GM12872 (cell line): Measurements from ENCODE around the gene FTCD.

ENCODE experiments used
- TF ChIP-seq, protein P1 (sequence below): IDR thresholded peaks from 3 replicates; pipeline ENCODE4 v1.5.1; 2011; ENCODE audit warnings: low read depth, mild to moderate bottlenecking, low read length, moderate library complexity; ENCODE audit not compliant: insufficient read depth

The FTCD gene

DNA sequence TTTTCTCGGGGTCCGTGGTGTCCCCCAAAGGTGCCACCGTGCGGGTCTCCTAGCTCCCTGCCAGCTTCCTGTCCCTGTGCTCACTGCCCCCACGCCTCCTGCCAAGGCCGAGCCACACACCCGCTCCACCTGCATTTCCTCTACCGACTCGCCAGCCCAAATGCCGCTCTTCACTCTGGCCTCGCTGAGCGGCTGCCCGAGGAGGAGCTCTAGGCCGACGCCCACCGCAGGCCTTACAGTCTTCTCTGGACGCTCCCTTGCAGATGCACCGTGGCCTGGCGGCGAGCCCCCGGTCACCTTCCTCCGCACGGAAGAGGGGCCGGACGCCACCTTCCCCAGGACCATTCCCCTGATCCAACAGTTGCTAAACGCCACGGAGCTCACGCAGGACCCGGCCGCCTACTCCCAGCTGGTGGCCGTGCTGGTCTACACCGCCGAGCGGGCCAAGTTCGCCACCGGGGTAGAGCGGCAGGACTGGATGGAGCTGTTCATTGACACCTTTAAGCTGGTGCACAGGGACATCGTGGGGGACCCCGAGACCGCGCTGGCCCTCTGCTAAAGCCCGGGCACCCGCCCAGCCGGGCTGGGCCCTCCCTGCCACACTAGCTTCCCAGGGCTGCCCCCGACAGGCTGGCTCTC is 26.3 kb downstream of the FTCD start:
- TF ChIP-seq, protein P1, sequence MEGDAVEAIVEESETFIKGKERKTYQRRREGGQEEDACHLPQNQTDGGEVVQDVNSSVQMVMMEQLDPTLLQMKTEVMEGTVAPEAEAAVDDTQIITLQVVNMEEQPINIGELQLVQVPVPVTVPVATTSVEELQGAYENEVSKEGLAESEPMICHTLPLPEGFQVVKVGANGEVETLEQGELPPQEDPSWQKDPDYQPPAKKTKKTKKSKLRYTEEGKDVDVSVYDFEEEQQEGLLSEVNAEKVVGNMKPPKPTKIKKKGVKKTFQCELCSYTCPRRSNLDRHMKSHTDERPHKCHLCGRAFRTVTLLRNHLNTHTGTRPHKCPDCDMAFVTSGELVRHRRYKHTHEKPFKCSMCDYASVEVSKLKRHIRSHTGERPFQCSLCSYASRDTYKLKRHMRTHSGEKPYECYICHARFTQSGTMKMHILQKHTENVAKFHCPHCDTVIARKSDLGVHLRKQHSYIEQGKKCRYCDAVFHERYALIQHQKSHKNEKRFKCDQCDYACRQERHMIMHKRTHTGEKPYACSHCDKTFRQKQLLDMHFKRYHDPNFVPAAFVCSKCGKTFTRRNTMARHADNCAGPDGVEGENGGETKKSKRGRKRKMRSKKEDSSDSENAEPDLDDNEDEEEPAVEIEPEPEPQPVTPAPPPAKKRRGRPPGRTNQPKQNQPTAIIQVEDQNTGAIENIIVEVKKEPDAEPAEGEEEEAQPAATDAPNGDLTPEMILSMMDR = no peak

DNA sequence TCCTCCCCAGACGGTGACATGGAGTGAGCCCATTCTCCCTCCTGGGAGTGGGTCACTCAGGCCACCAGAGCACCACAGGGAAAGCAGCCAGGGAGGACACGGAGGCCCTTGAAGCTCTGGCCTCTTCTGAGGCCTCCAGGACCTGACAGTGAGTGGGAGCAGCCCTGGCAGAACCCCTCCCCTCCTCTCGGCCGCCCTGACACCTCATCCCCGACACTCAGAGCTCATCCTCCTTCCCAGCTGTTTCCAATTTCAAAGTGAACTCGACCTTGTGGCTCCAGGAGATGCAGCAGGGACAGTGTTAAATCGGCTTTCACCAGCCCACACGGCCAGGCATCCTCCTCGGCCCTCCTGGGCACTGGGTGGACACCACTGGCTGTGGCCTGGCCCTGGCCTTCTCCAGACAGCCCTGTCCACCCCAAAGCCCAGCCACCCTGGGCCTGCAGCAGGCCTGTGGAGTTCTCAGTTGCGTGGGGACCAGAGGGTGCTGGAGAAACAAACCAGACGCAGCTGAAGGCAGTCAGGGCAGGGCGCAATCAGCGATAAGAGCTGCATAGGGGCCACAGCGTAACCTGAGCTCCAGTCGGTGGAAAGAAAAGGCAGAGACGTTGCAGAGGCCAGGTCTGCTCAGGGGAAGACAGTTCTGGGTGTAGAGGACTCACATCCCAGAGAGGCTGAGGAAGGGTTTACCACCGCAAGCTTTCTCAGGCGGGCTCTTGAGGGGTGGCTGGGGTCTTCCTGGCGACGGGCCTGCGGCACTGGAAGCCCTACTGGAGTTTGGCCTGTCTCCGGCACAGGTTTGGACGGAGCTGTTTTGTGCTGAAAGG is 27.1 kb downstream of the FTCD start:
- TF ChIP-seq, protein P1 = no peak

DNA sequence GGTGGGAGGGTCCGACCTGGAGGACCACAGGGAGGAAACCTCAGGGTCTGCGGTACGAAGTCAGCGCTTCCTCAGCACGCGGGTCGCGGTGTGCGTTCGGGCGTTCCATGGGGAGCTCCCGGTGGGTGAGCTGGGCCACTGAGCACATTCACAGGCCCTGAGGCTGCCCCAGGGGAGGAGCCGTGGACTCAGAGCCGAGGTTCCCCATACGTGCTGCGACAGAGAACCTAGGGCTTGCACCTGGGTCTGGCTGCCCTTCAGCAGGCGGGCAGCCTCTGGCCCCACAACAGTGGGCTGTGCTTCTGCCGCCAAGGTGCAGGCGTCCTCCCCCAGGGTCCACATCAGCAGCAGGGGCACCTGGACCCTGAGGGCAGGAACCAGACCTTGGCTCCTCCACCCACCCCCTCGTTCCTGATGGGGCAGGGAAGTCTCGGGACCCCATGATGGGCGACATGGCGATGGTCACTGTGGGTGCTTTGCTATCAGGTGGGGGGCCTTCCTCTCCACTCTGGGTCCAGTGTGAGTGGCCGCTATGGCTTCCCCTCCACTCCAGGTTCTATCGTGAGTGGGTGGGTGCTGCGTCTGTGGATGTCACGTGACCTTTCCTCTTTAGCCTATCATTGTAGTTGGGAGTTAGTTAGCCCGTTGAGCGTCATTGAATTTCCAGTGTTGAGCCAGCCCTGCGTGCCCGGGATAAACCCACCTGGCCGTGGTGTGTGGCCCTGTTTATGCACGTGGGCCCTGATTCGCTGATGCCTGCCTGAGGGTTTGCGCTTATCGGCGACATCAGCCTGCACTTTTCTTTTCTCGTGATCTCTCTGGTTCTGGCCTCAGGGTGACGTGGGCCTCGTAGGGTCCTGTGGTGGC is 27.9 kb downstream of the FTCD start:
- TF ChIP-seq, protein P1 = no peak

DNA sequence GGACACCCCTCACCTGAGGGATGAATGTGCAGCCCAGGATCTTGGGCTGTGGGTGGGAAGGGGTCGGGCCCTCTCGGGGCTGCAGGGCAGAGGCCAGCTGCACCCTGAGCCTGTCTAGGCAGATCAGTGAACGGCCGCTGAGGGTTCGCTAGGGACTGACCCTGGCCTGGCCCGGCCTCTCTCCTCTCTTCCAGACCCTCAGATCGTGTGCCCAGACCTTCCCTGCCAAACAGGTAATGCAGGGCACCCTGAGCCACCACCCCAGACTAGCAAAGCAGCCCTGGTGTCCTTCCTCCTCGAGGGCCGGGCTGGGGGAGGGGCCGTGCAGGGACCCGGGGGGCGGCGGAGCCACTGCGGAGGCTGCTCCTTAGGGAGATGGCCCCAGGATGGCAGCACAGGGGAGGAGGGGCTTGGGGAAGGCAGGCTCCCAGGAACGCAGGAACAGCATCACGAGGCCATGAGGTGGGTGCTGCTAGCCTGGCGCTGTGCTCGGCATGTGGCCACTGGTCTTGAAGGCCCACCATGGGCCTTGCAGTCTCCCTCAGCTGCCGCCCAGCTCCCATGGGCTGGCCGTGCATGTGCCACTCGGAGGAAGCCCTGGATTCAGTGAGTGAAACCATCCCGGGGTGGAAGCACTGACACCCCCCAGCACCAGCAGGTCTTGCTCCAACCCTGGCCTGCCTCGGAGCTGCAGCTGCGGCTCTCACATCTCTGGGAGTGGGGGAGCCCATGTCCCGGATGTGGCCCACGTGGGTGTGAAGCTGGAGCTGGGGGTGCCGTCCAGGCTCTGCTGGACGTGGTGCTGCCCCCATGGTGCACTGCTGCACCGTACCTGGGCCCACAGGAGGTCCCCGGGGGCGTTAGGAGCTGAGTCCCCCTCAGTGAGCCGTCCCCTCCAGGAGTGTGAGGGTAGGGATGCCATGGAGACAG is 28.8 kb downstream of the FTCD start:
- TF ChIP-seq, protein P1 = no peak

DNA sequence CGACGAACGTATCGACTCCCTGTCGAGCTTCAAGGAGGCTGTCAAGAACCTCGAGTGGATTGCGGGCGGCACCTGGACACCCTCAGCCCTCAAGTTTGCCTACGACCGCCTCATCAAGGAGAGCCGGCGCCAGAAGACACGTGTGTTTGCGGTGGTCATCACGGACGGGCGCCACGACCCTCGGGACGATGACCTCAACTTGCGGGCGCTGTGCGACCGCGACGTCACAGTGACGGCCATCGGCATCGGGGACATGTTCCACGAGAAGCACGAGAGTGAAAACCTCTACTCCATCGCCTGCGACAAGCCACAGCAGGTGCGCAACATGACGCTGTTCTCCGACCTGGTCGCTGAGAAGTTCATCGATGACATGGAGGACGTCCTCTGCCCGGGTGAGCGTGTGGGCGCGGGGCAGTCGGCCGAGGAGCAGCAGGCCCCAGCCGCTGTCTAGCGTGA is 29.5 kb downstream of the FTCD start:
- TF ChIP-seq, protein P1 = no peak

DNA sequence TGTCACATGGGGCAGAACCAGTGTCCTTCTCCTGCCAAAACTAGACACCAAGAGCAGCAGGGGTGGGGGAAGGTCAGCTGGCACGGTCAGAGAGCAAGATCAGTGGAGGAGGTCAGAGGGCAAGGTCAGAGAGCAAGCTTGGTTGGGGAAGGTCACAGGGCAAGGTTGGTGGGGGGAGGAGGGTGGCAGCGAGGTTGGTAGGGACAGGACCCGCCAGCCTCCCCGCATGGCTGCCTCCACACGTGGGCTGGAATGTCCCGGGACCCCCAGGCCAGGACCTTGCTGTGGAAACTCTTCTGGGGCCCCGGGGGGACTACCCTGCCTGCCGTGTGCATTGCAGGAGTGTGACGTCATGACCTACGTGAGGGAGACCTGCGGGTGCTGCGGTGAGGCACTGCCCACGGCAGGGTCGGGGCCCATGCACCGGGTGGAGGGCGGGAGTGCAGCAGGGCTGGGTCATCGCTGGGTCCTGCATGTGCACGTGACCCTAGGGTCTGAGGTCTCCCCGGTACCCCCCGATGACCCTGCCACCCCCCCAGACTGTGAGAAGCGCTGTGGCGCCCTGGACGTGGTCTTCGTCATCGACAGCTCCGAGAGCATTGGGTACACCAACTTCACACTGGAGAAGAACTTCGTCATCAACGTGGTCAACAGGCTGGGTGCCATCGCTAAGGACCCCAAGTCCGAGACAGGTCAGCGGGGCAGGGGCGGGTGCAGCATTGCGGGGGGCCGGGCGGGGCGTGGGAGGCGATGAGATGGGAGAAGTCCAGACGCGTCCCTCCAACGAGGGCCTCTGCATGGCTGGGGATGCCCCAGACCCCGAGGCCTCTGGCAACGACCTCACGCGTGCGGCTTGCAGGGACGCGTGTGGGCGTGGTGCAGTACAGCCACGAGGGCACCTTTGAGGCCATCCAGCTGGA is 30.2 kb downstream of the FTCD start:
- TF ChIP-seq, protein P1 = no peak
